Keratinocyte (primary cell): ENCODE measurements around the gene DELE1.

Experiments
- CTCF ChIP-seq, 3 experiments: IDR thresholded peaks in 1 of 3; conservative IDR thresholded peaks in 1 of 3; optimal IDR thresholded peaks in 1 of 3; 2 replicates in 2 of 3; 3 replicates in 1 of 3; pipeline versions ENCODE3 to v1.5.1; 2011; ENCODE audit warnings: low read length in 3 of 3, mild to moderate bottlenecking in 3 of 3, moderate library complexity in 2 of 3, control low read depth in 1 of 3, inconsistent platforms in 1 of 3; ENCODE audit not compliant: insufficient read depth in 2 of 3; ENCODE audit errors: extremely low read depth in 1 of 3
- EZH2 ChIP-seq: IDR thresholded peaks from one replicate; pipeline ENCODE4 v1.6.1; 2012; ENCODE audit warnings: inconsistent platforms, mild to moderate bottlenecking, low read length, moderate library complexity

- no peak for TF ChIP-seq CTCF (optimal IDR thresholded peaks at IDR 0.05 in 1 of 3, IDR thresholded peaks at IDR 0.05 in 1 of 3, conservative IDR thresholded peaks at IDR 0.05 in 1 of 3; ENCODE audit: extremely low read depth in 1 of 3, insufficient read depth in 2 of 3, low read length in 3 of 3)
- no peak for TF ChIP-seq EZH2
These were observed 40.3 kb upstream of the DELE1 start for GRCh38 chr5:141883184-141883891.
